Measurements from ENCODE around the gene RNF151. TPM values are rescaled to one million over a fixed set of nuclear protein-coding genes. Genes with fewer than 3 reads are reported as not detected.

Gene RNF151
- total RNA-seq, 1 donor from 2014 or later: not detected

DNA sequence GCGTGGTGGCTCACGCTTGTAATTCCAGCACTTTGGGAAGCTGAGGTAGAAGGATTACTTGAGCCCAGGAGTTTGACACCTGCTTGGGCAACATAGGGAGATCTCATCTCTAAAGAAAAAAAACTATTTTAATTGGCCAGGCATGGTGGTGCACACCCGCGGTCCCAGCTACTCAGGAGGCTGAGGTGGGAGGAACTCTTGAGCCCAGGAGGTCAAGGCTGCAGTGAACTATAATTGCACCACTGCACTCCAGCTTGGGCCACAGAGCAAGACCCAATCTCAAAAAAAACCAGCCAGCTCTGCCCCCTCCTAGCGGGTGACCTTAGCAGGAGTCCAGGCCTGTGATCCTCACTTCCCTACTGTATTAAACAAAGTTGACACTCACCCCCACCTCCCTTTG, 42.6 kb upstream of the RNF151 start:
- H3K4me1 ChIP-seq: peaks cover 32% of the 10 kb centered on the region
- TF ChIP-seq, protein P1, sequence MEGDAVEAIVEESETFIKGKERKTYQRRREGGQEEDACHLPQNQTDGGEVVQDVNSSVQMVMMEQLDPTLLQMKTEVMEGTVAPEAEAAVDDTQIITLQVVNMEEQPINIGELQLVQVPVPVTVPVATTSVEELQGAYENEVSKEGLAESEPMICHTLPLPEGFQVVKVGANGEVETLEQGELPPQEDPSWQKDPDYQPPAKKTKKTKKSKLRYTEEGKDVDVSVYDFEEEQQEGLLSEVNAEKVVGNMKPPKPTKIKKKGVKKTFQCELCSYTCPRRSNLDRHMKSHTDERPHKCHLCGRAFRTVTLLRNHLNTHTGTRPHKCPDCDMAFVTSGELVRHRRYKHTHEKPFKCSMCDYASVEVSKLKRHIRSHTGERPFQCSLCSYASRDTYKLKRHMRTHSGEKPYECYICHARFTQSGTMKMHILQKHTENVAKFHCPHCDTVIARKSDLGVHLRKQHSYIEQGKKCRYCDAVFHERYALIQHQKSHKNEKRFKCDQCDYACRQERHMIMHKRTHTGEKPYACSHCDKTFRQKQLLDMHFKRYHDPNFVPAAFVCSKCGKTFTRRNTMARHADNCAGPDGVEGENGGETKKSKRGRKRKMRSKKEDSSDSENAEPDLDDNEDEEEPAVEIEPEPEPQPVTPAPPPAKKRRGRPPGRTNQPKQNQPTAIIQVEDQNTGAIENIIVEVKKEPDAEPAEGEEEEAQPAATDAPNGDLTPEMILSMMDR (IDR thresholded peaks at IDR 0.05): no peak
- TF ChIP-seq POLR2A (IDR thresholded peaks at IDR 0.05): no peak
- TF ChIP-seq POLR2AphosphoS5 (IDR thresholded peaks at IDR 0.05; ENCODE audit: insufficient read depth in 1 of 2, low read depth in 1 of 2): no peak
- H3K4me3 ChIP-seq: no peak overlapping the region
- no peaks in the 10 kb centered on the region for H3K36me3 ChIP-seq
- H3K27ac ChIP-seq: peak overlapping the region; percentile 52
- H3K9me3 ChIP-seq: no peaks in the 10 kb centered on the region
- H3K27me3 ChIP-seq: no peaks in the 10 kb centered on the region
- DNase-seq (ENCODE audit: extremely low spot score in 2 of 2): no peak
- intact Hi-C loops (cut with DNase I): no loop called here

DNA sequence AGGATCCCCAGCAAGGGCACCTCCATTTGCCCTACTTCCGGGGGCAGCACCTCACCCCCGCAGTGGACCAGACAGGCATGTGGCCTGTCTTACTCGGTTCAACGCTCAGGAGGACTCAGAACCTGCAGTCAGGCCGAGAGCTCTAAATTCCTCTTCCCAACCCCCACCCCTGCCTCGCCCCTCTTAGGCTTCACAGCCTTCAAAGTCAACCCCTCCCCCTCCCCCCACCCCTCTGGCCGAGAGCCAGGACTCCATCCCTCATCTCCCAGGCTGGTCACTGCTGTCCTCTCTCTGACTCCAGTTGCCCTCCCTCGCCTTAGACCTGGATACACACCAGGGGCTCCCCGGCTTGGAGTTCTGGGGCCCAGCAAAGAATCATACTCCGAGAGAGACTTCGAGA, 40.4 kb upstream of the RNF151 start:
- intact Hi-C loops (cut with DNase I): loop anchor here (2.0 kb wide), 1 partner anchor 63 kb away; no protein-coding TSS in a partner anchor

DNA sequence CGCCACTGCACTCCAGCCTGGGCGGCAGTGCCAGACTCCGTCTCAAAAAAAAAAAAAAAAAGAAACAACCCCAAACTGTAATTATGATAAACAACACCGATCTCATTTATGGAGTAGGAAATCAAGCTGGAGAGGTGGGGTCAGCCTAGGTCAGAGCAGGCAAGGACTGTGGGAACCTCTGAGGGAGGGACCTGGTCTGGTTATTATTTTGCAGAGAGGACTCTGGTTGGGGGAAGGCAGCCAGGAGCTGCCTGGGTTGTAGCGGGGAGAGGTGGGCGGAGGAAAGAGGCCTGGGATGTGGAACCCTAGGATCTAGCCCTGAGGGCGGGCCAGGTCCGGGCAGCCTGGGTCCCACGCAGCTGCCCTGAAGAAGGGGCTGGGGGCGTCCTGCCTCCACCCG, 37.6 kb upstream of the RNF151 start:
- Histone ChIP-seq H3K9me3 (no peaks in the 10 kb centered on the region), H3K4me3 (peak overlapping the region; percentile 69 to 70), H3K36me3 (no peaks in the 10 kb centered on the region), H3K4me1 (peaks cover 20% of the 10 kb centered on the region), H3K27me3 (no peaks in the 10 kb centered on the region), H3K27ac (peak overlapping the region; percentile 95)
- DNase-seq (ENCODE audit: extremely low spot score in 2 of 2): no peak
- TF ChIP-seq, protein P1 (IDR thresholded peaks at IDR 0.05): no peak
- TF ChIP-seq POLR2A (IDR thresholded peaks at IDR 0.05) (no peak), POLR2AphosphoS5 (IDR thresholded peaks at IDR 0.05; ENCODE audit: insufficient read depth in 1 of 2, low read depth in 1 of 2) (no peak)
- intact Hi-C loops (cut with DNase I): no loop called here

More for the DNA sequence above, 40.4 kb upstream of the RNF151 start:
- no peak overlapping the region for H3K4me3 ChIP-seq
- DNase-seq (ENCODE audit: extremely low spot score in 2 of 2): no peak
- peaks cover 34% of the 10 kb centered on the region for H3K4me1 ChIP-seq
- TF ChIP-seq, protein P1 (IDR thresholded peaks at IDR 0.05): no peak
- TF ChIP-seq POLR2AphosphoS5 (IDR thresholded peaks at IDR 0.05; ENCODE audit: insufficient read depth in 1 of 2, low read depth in 1 of 2) (no peak), POLR2A (IDR thresholded peaks at IDR 0.05) (no peak)
- no peaks in the 10 kb centered on the region for H3K27me3 ChIP-seq
- no peak overlapping the region for H3K27ac ChIP-seq
- no peaks in the 10 kb centered on the region for H3K9me3 ChIP-seq
- no peaks in the 10 kb centered on the region for H3K36me3 ChIP-seq

DNA sequence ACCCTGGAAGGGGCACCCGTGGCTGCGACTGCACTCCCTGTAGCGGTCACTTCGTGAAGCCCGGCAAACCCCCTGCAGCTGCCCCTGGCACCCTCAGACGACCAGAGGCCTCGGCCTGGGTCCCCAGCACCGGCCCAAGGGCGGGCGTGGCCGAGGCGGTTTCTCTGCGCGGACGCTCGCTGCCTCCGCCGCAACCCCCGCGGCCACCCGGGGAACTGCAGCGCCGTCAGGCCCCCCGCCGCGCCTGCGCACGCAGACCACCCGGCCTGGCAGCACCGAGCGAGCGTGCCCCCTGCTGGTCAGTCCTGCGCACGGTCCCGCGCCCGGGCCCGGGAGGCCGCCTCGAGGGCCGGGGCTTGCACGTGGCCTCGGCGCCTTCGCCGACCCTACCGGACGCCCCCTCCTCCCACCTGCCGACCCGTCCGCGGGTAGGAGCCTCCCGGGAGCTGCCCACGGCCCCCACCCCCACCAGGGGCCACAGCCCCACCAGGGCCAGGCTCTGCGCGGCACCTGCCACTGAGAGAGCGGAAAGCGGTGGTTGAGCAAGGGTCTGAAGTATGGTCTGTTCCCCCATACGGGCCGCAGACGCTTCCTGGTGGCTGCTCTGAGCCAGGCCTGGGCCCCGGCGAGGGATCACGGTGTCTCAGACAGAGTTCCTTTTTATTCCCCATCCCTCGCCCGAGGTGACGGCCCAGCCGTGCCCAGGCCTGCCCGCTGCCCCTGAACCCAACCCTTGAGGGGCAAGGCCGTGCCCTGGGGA, 36.9 kb upstream of the RNF151 start:
- H3K27me3 ChIP-seq: no peaks in the 10 kb centered on the region
- no peaks in the 10 kb centered on the region for H3K9me3 ChIP-seq
- H3K4me1 ChIP-seq: peaks cover 14% of the 10 kb centered on the region
- no peaks in the 10 kb centered on the region for H3K36me3 ChIP-seq
- peak overlapping the region; percentile 69 to 70 for H3K4me3 ChIP-seq
- peak overlapping the region; percentile 95 for H3K27ac ChIP-seq
- no peak for DNase-seq (ENCODE audit: extremely low spot score in 2 of 2)
- intact Hi-C loops (cut with DNase I): no loop called here
- TF ChIP-seq POLR2AphosphoS5 (IDR thresholded peaks at IDR 0.05; ENCODE audit: insufficient read depth in 1 of 2, low read depth in 1 of 2) (peak in 1 of 2 donors; percentile 26), POLR2A (IDR thresholded peaks at IDR 0.05) (no peak)
- TF ChIP-seq, protein P1 (IDR thresholded peaks at IDR 0.05): peak; percentile 98 to 100 (median 99)

DNA sequence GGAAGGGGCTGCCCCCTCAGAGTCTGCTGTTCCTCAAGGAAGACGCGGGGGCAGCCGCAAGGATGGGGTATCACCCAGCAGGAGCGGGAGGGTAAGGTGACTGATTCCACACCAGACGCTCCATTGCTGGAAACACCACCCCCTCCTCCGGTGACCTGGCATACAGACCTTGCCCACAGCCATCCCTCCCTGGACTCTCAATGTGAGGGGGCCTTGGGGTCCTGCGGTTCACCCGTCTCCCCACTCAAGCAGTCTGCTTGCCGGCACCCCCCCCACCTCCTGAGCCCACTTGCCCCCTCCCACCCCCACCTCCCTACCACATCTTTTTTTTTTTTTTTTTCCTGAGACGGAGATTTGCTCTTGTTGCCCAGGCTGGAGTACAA, 36.3 kb upstream of the RNF151 start:
- Histone ChIP-seq H3K9me3 (no peaks in the 10 kb centered on the region), H3K4me3 (no peak overlapping the region), H3K27me3 (no peaks in the 10 kb centered on the region), H3K36me3 (no peaks in the 10 kb centered on the region), H3K4me1 (peaks cover 16% of the 10 kb centered on the region), H3K27ac (no peak overlapping the region)
- TF ChIP-seq POLR2AphosphoS5 (IDR thresholded peaks at IDR 0.05; ENCODE audit: insufficient read depth in 1 of 2, low read depth in 1 of 2): no peak
- TF ChIP-seq, protein P1 (IDR thresholded peaks at IDR 0.05): no peak
- TF ChIP-seq POLR2A (IDR thresholded peaks at IDR 0.05): no peak
- DNase-seq (ENCODE audit: extremely low spot score in 2 of 2): no peak
- intact Hi-C loops (cut with DNase I): no loop called here

All from vagina (tissue), 2 donors.